MM.1S (cell line): Measurements from ENCODE around the gene RAD51C.
"Not testable (repeated sequence)": the region's sequence is repeated elsewhere in the genome, so short reads cannot be mapped to it uniquely, and the experiment has no call there.

Experiments
- DNase-seq: peaks from one replicate; pipeline ENCODE4 v3.0.0-alpha.2; 2015
- H2AFZ ChIP-seq: fragments of 300-600 bp; sonication (generic); 2 replicates; pipeline ENCODE4 v1.6.0; 2016; ENCODE audit warnings: antibody characterized with exemption, low read length
- H3F3A ChIP-seq: fragments of 300-600 bp; sonication (generic); 2 replicates; pipeline ENCODE4 v1.6.1; 2016; ENCODE audit warnings: mild to moderate bottlenecking, antibody characterized with exemption, low read length, moderate library complexity, mixed read lengths; ENCODE audit not compliant: insufficient read depth
- H3K27ac ChIP-seq: fragments of 300-600 bp; sonication (generic); 2 replicates; pipeline ENCODE4 v1.5.1; 2016; ENCODE audit warnings: mild to moderate bottlenecking, low read length
- H3K27me3 ChIP-seq: fragments of 300-600 bp; sonication (generic); replicated peaks from 2 replicates; pipeline ENCODE4 v1.6.0; 2016; ENCODE audit warnings: low read length; ENCODE audit not compliant: insufficient read depth
- H3K36me3 ChIP-seq: fragments of 300-600 bp; sonication (generic); replicated peaks from 2 replicates; pipeline ENCODE4 v1.6.1; 2016; ENCODE audit warnings: mild to moderate bottlenecking, low read length, mixed read lengths; ENCODE audit not compliant: insufficient read depth
- H3K4me1 ChIP-seq: fragments of 300-600 bp; sonication (generic); 2 replicates; pipeline ENCODE4 v1.6.1; 2016; ENCODE audit warnings: low read length, mixed read lengths
- H3K4me2 ChIP-seq: fragments of 300-600 bp; sonication (generic); 2 replicates; pipeline ENCODE4 v1.6.0; 2016; ENCODE audit warnings: low read depth, low read length
- H3K4me3 ChIP-seq: fragments of 300-600 bp; sonication (generic); 2 replicates; pipeline ENCODE4 v1.5.1; 2016; ENCODE audit warnings: low read length, mixed read lengths
- H3K79me2 ChIP-seq: fragments of 300-600 bp; sonication (generic); 2 replicates; pipeline ENCODE4 v1.6.1; 2016; ENCODE audit warnings: mixed run types, low read length, mixed read lengths
- H3K9ac ChIP-seq: fragments of 300-600 bp; sonication (generic); 2 replicates; pipeline ENCODE4 v1.6.1; 2016; ENCODE audit warnings: low read length, mixed read lengths
- H3K9me2 ChIP-seq: fragments of 300-600 bp; sonication (generic); replicated peaks from 2 replicates; pipeline ENCODE4 v1.6.1; 2016; ENCODE audit warnings: mild to moderate bottlenecking, low read length, mixed read lengths; ENCODE audit not compliant: insufficient read depth
- H3K9me3 ChIP-seq: fragments of 300-600 bp; sonication (generic); replicated peaks from 2 replicates; pipeline ENCODE4 v1.6.1; 2016; ENCODE audit warnings: mild to moderate bottlenecking, low read length, mixed read lengths; ENCODE audit not compliant: insufficient read depth
- H4K20me1 ChIP-seq: fragments of 300-600 bp; sonication (generic); 2 replicates; pipeline ENCODE4 v1.6.1; 2016; ENCODE audit warnings: mild to moderate bottlenecking, low read length, moderate library complexity, mixed read lengths; ENCODE audit not compliant: insufficient read depth
- CTCF ChIP-seq: fragments of 300-600 bp; sonication (generic); IDR thresholded peaks from 2 replicates; pipeline ENCODE4 v1.5.1; 2016; ENCODE audit warnings: antibody characterized with exemption, low read length, mixed read lengths
- EZH2 ChIP-seq: fragments of 300-600 bp; sonication (generic); optimal IDR thresholded peaks from 2 replicates; pipeline ENCODE3; 2017; ENCODE audit warnings: low read depth, mild to moderate bottlenecking, antibody characterized with exemption, low read length, mixed read lengths
- EZH2phosphoT487 ChIP-seq: fragments of 300-600 bp; sonication (generic); IDR thresholded peaks from 2 replicates; pipeline ENCODE4 v1.6.1; 2018; ENCODE audit warnings: antibody characterized with exemption, low read length

Gene RAD51C

GRCh38 chr17:58734811-58735210 is 42.4 kb downstream of the RAD51C start:
- Histone ChIP-seq H3K4me2 (no peak overlapping the region), H3K9me2 (no peaks in the 10 kb centered on the region), H4K20me1 (no peaks in the 10 kb centered on the region), H3K4me1 (no peaks in the 10 kb centered on the region), H3F3A (no peaks in the 10 kb centered on the region), H3K36me3 (no peaks in the 10 kb centered on the region), H2AFZ (no peak overlapping the region), H3K27ac (no peak overlapping the region), H3K9ac (no peak overlapping the region), H3K27me3 (no peaks in the 10 kb centered on the region), H3K4me3 (no peak overlapping the region), H3K79me2 (no peaks in the 10 kb centered on the region), H3K9me3 (no peaks in the 10 kb centered on the region)
- DNase-seq, result no peak
- no peak for TF ChIP-seq EZH2
- no peak for TF ChIP-seq EZH2phosphoT487
- TF ChIP-seq CTCF, result no peak

DNA sequence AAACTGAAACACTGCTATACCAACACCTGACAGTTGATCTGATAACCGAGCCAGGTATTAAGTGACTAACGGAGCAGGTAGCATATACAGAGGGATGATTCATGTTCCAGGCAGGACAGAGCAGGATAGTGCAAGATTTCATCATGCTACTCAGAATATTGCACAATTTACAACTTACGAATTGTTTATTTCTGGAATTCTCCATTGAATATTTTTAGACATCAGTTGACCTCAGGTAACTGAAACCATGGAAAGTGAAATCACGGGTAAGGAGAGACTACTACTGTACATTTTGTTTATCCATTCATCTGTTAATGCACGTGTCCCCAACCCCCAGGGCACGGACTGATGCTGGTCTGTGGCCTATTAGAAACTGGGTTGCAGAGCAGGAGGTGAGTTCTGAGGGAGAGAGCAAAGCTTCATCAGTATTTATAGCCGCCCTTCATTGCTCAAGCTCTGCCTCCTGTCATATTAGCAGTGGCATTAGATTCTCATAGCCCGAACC is 48.8 kb downstream of the RAD51C start:
- H3K79me2 ChIP-seq, result no peaks in the 10 kb centered on the region
- no peak overlapping the region for H2AFZ ChIP-seq
- no peak overlapping the region for H3K4me3 ChIP-seq
- no peaks in the 10 kb centered on the region for H3K36me3 ChIP-seq
- no peaks in the 10 kb centered on the region for H3K27me3 ChIP-seq
- H4K20me1 ChIP-seq, result no peaks in the 10 kb centered on the region
- no peaks in the 10 kb centered on the region for H3K4me1 ChIP-seq
- TF ChIP-seq EZH2phosphoT487 (no peak), CTCF (no peak), EZH2 (no peak)
- no peaks in the 10 kb centered on the region for H3F3A ChIP-seq
- no peak for DNase-seq
- no peak overlapping the region for H3K27ac ChIP-seq
- no peaks in the 10 kb centered on the region for H3K9me2 ChIP-seq
- no peaks in the 10 kb centered on the region for H3K9me3 ChIP-seq
- no peak overlapping the region for H3K4me2 ChIP-seq
- H3K9ac ChIP-seq, result no peak overlapping the region

DNA sequence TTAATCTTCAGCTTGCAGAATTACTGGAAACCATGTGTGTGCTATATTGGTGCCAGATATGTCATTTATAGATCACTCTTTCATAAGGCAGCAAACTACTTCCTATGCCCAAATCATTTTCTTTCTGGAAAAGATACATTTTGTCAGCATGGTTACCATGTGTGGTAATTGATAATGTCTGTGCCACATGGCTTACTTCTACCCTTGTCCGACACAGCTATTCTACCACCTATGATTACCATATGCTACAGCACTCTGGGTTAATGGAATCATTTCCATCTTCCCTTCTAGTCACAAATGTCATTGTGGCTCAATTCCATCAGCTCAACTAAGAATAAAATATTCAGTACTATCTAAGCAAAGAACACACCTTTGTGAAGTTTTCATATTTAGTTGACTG is 55.3 kb downstream of the RAD51C start:
- Histone ChIP-seq H3F3A (no peaks in the 10 kb centered on the region), H3K4me1 (peaks cover 4% of the 10 kb centered on the region; the same call in 1 of the 2 replicates), H3K27me3 (no peaks in the 10 kb centered on the region), H2AFZ (no peak overlapping the region), H3K9ac (no peak overlapping the region), H3K4me3 (no peak overlapping the region), H4K20me1 (no peaks in the 10 kb centered on the region), H3K9me2 (no peaks in the 10 kb centered on the region), H3K36me3 (no peaks in the 10 kb centered on the region), H3K27ac (no peak overlapping the region), H3K4me2 (no peak overlapping the region), H3K79me2 (no peaks in the 10 kb centered on the region), H3K9me3 (no peaks in the 10 kb centered on the region)
- no peak for DNase-seq
- TF ChIP-seq EZH2, result no peak
- no peak for TF ChIP-seq CTCF

- not testable (repeated sequence) for H3K4me3 ChIP-seq, H3F3A ChIP-seq, H3K79me2 ChIP-seq, H4K20me1 ChIP-seq, H3K4me1 ChIP-seq, H3K9ac ChIP-seq, DNase-seq, H3K4me2 ChIP-seq, H3K27ac ChIP-seq, H3K36me3 ChIP-seq, H3K9me2 ChIP-seq, H3K27me3 ChIP-seq, H3K9me3 ChIP-seq, H2AFZ ChIP-seq
Observed at GRCh38 chr17:58749627-58750026, 57.2 kb downstream of the RAD51C start.
